NK-92 (cell line): Measurements from ENCODE around the gene S100A1.

Source experiments
- DNase-seq: peaks from one replicate; lab custom pipeline; 2025; ENCODE audit not compliant: unreplicated experiment; lab: John Stamatoyannopoulos, UW

S100A1 gene

GRCh38 chr1:153679337-153680119 is 51.3 kb downstream of the S100A1 start:
- no peak for DNase-seq

- DNase-seq, result no peak
Measured at GRCh38 chr1:153680120-153680403, 51.8 kb downstream of the S100A1 start.
